COR-L47 (cell line): ENCODE data around the gene CDC42BPA.
"Not testable (repeated sequence)": the region's sequence is repeated elsewhere in the genome, so short reads cannot be mapped to it uniquely, and the experiment has no call there.

ENCODE experiments used
- DNase-seq: peaks from one replicate; lab custom pipeline; 2025; lab: John Stamatoyannopoulos, UW

CDC42BPA gene

DNA sequence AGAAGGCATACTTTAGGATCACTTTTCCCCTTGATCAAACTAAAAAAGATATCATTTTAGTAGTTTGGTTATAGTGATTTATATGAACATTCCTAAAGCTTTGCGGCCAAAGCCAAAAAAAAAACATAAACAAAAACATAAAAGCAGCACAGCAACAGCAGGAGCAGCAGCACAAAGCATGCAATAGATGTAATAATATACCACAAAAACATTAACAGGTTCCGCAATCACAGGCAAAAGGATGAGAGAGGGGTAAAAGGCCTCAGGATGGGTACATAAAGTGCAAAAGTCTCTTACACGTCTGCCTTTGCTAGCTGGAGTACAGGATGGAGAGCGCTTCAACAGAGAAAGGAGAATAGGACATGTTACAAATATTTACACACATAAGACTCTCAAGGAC is 259.2 kb downstream of the CDC42BPA start:
- DNase-seq = no peak

DNA sequence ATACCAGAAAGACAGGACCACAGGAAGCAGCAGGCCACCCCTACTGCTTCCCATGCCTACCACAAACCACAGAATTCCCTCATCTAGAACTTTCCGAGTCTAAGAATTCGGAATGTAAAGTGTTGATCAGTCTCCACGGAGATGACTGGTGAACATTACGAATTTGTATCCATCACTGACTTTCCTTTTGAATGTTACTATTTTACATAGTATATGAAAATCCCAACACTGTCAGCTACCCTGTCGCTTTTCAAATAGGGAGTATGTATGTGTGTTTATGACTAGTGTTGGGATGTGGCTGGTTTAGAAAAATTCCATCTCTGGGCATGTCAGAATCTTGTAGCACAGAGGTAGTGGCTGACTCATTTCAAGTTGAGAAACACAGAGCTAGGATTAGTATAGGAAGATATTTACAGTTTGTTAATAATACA is 260.0 kb downstream of the CDC42BPA start:
- no peak for DNase-seq

DNA sequence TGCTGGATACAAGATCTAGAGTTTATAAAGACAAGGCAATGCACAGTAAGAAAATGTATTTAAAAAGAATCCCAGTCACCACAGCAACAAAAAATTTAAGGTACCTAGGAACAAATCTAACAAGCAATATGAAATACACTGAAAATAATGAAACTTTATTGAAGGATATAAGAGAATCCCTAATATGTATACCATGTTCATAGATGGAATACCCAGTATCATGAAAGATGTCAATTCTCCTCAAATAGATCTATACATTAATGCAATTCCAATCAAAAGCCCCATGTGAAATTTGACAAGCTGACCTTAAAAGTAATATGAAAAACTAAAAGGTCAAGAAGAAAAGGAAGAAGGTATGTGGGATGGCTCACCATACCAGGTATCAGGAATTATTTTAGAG is 269.0 kb downstream of the CDC42BPA start:
- DNase-seq = no peak

DNA sequence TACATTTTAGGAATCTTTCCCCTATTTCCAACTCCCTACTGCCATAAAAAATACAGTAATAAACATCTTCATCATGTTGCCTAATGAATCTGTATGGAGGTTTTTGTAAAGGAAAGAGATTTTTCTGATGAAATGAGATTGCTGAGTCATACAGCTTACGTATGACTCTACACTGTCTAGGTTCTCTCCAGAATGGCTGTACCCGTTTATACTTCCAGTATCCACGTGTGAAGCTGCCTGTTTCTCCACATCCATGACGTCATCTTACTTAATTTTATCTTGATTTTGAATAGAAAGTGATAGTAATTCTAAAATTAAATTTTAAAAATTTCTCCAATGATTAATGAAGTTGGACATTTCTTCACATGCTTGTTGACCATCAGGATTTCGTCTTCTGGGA is 274.5 kb downstream of the CDC42BPA start:
- DNase-seq = no peak

DNA sequence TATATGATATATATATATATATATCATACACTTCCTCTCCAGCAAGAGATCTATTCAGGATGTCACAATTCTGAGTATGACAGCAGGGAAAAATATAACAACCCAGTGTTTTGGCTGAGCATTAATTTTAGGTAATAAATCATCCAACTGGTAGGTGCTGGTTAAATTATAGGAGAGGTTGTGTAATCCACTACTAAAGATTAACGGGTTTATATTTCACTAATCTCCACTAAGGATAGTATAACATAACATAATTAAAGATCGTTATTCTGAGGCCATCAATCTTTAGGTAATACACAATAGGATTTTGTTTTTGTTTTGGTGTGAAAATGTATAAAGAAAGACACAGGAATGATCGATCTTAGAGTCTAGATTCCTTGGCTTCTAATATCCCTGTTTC is 276.0 kb downstream of the CDC42BPA start:
- no peak for DNase-seq

DNA sequence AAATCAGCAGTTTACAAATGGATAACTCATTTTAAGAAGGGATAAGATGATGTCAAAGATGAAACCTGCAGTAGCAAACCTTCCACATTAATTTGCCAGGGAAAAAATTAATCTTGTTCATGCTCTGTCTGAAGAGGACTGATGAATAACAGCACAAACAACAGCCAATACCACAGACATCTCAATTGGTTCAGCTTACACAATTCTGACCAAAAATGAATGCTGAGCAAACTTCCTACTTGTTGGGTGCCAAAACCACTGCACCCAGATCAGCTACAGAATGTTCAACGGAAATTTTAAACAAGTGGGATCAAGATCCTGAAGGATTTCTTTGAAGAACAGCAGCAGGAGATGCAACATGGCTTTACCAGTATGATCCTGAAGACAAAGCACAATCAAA is 279.9 kb downstream of the CDC42BPA start:
- DNase-seq = no peak

DNA sequence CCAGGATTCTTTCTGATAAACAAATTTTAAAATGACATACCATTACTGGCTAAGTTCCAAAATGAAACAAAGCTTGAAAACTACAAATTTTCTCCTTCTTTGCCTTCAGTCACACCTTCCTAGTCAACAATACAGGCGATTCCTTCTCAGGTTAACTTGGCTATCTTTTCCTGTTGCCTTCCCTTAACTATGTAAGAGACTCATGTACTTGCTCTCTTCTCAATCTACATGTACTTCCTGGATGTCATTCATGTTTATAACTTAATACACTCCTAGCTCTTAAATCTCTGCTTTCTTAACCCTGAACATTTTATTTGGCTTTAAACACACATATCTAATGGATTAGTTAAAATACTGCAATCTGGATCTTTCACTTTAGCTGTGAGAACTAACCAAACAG is 281.2 kb downstream of the CDC42BPA start:
- no peak for DNase-seq

DNA sequence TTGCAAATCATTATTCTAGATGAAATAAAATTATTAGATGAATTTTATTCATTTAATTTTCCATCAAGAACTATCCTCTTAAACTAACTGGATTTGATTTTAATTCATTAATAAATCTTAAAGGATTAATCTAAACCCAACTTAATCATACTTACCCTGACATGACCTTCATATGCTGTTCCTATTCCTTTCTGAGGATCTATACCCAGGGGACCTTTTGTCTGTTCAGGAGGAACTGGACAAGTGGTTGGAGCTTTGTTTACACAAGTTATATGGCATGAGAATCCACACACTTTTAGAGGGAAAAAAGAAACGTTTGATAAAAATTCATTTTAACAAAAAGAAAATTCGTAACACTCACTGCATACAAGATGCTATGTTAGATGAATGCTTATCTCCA is 283.0 kb downstream of the CDC42BPA start:
- DNase-seq = no peak

DNA sequence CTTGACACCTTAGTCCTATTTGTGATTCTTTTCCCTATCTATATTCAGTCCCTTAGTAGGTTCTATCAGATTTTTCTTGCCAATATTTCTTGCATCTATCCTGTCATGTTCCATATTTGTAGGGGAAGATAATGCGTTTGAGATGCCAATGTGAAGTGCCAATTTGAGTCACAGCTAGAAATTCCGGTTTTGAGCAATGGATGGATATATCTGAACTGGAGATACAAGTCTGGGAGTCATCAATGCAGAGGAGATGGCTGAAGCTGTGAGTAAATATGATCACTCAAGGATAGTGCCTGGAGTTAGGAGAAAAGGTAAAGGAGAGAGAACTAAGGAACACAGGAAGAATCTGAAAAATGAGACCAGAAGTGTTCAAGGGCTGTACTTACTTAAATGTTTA is 284.4 kb downstream of the CDC42BPA start:
- DNase-seq = no peak

DNA sequence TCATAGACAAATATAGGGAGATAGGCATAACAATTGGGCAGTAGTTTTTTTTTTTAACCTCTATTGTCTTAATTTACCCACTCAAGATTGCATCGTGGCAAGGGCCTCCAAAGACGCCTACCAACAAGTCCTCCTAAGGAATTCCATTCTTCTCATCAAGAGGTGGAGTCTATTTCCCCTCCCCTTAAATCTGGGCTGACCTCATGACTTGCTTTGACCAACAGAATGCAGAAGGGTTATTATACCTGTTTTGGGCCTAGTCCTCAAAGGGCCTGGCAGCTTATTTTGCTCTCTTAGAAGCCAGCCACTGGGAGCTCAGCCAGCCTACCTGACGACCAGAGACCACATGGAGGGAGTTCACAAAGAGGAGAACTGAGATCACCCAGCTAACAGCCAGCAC is 285.9 kb downstream of the CDC42BPA start:
- no peak for DNase-seq

DNA sequence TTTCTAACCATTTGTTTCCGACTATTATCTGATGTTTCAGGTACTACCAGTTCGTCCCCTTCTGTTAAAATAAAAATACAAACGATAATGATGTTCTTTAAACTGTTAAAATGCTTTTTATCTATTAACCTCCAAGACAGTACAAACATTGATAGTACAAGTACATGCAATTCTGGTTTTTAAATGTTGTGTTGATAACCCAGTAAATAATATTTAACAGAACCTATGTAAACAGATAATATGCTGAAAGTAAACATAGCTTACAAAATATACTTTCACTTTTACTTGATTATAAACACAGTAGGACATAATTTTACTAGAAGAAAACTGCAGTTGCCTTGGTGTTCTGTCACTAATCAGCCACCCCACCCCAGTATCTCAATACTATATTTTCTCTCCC is 301.3 kb downstream of the CDC42BPA start:
- DNase-seq = no peak

DNA sequence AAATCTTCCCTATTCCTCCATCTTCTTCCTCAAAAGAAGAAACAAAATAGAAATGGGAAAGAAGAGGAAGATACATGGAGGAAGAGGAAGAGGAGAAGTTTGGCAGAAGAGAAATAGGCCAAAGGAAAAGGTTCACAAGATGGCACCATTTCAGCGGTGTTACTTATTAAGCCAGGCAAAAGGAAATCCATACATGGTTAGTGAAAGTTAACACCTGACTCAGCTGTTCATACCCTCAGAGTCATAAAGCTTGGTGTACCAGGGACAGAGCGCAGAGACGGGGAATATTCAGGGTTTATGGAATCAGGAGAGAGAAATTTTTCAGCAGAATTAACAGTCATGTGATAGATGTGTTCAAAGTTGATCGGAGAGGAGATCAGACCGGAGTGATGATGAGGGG is 307.6 kb downstream of the CDC42BPA start:
- DNase-seq = no peak

DNA sequence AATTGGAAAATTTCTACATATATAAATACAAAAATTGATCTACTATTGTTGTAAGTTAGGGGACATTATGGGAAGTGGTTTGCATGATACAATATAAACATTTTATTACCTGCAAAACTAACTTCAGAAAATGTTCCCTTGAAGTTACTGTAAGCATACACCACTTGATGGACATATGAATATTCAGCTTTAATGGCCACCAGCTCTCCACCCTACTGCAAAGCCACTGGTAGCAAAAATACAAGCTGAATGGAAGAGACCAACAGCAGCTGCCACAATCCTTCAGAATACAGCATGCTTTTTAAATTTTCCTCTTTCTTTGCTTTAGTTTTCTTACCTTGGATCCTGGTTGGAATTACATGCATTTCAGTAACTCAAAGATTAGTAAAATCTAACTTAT is 308.4 kb downstream of the CDC42BPA start:
- DNase-seq = no peak

DNA sequence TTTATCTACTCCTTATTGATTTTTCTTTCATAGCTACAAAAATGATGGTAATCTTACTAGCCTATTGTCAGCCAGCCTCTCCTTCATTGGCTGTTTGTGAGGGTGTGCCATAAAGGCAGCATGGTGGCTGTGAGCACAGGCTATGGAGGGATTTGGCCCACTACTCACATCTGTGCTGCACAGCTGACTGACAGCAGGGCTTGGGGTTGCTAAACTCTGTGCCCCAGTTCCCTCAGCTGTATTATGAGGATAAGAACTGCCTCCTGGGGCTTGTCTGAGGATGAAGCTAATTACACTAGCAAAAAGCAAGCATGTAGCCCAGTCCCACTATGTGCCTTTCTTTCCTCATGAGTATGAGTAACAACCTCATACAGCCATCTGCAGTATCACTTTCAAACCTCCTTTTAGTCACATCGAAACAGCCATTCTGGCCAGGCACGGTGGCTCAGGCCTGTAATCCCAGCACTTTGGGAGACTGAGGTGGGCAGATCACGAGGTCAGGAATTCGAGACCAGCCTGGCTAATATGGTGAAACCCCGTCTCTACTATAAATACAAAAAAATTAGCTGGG is 312.0 kb downstream of the CDC42BPA start:
- DNase-seq = no peak

DNA sequence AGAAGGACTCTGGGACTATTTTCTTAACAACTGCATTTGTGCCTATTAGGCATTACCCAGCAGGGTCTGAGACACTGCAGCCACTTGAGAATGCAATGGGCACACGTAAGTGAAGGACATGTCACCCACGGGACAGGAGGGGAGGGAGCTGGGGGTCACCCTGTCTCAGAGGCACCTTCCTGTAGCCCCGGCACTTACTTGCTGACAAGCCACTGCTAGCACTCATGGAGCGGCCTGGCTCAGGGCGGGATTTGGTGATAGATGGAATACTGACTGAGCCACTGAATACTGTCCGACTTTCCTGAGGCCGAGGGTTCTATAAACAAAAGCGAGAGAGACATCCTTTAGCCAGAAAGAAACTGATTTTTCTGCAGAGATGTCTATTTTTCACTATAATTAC is 313.5 kb downstream of the CDC42BPA start:
- DNase-seq = no peak

DNA sequence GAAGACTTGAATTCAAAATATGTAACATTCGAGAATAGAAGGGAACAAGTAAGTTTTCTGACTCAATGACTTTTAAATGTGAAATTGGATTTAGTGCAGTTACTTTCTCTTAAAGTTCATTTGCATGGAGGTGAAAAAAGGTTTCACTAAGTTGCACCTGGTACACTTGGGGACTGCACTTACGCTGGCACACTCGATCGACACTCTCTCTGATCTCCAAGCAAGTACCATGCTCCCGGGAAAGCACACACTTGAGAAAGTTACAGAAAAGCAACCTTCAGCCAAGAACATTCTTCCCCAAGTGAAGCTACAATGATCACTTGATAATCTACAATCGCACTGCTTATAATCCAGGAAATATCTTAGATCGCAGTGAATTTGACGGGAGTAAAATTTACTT is 315.1 kb downstream of the CDC42BPA start:
- no peak for DNase-seq

DNA sequence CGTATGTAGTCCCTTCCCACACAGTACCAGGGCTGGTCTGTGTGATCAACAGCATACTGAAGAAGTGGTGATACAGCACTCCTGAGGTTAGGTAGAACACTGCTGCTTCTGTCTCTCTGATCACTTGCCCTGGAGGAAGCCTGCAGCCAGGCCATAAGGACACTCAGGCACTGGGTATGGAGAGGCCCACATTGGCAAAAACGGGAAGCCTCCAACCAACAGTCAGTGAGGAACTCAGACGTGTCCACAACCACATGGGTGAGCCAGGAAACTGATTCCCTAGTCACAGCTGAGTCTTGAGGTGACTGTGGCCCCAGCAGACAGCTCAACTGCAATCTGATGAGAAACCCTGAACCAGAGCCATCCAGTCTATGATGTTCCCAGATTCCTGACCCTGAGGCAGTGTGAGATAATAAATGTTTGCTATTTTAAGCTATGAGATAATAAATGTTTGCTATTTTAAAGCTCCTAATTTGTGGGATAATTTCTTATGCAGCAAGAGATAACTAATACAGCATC is 315.7 kb downstream of the CDC42BPA start:
- no peak for DNase-seq

DNA sequence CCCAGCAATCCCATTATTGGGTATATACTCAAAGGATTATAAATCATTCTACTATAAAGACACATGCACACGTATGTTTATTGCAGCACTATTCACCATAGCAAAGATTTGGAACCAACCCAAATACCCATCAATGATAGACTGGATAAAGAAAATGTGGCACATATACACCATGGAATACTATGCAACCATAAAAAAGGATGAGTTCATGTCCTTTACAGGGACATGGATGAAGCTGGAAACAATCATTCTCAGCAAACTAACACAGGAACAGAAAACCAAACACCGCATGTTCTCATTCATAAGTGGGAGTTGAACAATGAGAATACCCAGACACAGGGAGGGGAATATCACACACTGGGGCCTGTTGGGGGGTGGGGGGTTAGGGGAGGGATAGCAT is 318.7 kb downstream of the CDC42BPA start:
- not testable (repeated sequence) for DNase-seq

DNA sequence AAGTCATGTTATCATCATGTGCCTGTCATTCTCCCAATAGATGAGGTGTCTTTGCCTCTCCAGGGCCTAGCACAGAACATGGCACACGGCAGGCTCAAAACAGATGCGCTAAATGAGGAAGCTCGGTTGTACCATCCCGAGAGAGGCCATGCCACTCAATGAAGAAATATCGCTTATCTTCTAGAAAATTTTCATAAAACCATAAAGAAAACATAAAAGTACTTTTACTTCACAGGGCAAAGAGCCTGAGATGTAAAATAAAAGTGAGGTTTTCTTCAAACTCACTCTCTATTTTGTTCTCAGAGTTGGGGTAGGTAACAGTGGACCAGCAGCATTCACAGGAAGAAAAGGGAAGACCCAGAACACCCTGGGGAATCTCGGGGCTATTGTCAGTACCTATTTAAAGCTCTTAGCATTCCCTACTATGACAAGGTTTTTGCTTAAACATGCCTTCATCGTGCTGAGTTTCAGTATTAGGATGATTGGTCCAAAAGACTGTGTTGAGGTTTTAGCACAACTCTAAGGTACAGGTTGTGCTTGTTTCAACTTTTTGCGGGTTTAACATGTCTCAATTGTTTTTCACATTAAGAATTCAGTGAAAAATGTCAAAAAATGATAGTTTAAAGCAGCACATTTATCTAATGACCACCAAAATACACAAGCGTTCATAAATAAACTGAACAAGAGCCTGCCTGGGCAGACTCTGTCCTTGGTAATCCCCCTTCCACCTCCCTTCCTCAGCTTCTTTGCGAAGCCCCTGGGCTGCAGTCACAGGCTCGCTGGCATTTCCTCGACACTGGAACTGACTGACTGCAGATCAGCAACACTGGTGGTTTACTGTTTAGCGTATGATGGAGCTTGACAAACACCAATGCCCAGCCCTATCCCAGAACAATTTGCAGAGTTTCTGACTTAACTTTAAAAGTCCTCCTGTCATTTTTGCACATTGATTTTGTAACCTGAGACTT is 322.6 kb downstream of the CDC42BPA start:
- DNase-seq = no peak

DNA sequence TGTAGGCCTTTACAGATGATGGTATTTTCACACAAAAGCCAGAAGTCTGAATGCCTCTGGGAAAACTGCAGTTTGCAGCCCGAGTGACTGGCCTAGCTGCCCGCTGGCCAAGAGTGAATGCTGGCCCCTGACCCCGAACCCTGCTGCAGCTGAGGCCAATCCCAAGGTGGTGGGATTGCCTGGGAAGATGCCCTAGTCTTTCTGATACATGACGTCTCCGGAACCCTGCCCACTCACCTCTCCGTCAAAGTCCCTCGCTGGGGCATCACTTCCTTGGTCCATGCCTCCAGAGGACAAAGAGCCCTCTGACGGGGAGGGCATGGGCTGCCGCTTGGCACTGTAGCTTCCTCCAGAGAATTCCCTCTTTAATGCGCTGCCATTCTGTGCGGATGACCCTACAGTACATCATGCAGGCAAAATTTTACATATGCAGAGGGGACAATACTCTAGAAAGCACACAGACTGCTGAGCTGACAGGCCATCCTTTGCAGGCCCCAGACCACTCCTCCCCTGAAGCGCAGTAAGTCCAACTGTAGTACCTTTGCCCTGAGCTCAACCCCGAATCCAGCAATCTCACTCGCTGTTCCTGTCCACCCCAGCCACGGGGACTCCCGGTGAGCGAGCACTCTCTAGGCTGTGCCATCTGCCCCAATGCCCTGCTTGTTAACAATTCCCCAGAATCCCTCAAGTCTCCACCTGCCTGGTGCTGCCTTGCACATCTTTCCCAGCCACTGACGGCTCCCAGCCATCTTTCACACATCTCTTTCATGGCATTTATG is 323.5 kb downstream of the CDC42BPA start:
- no peak for DNase-seq

DNA sequence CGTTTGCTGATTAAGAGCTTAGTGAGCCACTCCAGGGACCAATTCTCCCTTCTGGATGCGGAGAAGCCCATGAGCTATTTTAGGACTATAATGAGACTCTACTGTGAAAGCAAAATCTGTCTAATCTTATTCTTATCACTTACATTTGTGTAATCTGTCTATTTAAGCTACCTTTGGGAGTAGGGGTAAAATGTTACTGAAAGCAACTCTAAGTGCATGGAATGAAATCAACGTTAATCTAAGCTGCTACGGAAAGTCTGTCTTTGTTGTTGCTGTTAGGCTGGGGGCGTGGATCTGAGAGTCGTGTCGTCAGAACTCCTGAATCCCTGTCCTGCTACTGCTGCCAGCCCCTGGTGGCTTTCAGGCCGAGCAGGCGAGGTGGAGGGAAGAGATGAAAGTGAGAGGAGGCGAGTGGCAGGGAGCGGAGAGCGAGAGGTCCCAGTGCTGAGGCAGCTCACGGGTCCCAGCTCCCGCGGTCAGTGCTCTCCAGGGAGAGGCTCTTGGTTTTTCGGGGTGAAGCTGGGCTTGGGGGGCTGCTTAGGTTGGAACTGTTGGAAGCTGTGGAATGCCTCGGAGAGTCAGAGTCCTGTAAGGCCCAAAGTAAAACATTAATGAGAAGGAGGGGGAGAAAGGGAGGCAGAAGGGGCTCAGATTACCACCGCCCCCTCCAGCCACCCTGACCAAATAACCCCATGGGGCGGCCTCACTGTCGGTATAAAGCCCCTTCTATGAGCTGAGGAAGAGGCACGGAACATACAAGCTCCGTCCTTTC is 324.3 kb downstream of the CDC42BPA start:
- DNase-seq = no peak

DNA sequence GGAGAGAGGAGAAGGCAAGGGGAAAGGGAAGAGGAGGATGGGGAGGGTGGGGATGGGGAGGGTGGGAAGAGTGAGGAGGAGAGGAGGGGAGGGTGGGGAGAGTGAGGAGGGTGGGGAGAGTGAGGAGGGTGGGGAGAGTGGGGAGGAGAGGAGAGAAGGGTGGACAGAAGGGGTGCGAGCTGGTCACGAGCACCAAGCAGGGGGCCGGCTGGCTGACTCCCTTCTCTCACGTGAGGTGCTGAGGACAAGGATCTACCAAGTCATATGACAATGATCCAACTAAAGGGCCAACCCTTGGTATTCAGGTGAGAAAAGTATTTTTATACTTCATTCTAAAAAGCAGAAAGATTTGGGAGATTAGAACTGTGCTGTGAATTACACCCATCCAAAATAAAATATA is 326.4 kb downstream of the CDC42BPA start:
- DNase-seq = no peak
